OCI-LY3 (cell line): ENCODE results near the gene SNX24.

Experiments
- EZH2phosphoT487 ChIP-seq: fragments of 200-600 bp; shearing (Covaris generic); IDR thresholded peaks from 2 replicates; pipeline ENCODE4 v1.6.1; 2018; ENCODE audit warnings: antibody characterized with exemption, mixed run types, low read depth
- TF ChIP-seq, protein P1 (sequence below): fragments of 200-600, 300-600 bp; sonication (generic); IDR thresholded peaks from 2 replicates; pipeline ENCODE4 v1.5.1; 2014; ENCODE audit warnings: antibody characterized with exemption, low read length, low read depth

DNA sequence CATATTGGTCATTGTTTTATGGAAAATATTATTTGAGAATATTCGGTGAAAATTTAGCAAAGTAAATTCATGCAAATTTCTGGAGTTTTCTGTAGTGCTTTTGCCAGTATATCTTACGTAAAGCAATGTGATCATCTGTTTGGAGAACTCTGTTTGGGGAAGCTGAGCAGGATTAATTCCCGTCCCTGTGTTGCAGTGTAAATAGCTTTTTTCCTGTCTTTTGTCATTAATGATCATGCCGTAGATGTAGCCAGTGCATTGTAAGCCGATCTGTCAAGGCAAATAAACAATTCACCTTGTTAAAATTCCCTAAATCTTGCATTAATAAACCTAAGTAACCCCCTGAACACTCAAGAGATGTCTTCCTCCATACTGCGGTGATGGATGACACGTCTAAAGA lies 151.9 kb downstream of the SNX24 start:
- TF ChIP-seq, protein P1, sequence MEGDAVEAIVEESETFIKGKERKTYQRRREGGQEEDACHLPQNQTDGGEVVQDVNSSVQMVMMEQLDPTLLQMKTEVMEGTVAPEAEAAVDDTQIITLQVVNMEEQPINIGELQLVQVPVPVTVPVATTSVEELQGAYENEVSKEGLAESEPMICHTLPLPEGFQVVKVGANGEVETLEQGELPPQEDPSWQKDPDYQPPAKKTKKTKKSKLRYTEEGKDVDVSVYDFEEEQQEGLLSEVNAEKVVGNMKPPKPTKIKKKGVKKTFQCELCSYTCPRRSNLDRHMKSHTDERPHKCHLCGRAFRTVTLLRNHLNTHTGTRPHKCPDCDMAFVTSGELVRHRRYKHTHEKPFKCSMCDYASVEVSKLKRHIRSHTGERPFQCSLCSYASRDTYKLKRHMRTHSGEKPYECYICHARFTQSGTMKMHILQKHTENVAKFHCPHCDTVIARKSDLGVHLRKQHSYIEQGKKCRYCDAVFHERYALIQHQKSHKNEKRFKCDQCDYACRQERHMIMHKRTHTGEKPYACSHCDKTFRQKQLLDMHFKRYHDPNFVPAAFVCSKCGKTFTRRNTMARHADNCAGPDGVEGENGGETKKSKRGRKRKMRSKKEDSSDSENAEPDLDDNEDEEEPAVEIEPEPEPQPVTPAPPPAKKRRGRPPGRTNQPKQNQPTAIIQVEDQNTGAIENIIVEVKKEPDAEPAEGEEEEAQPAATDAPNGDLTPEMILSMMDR: no peak
- TF ChIP-seq EZH2phosphoT487: no peak
